Activated gamma-delta T cell treated with Interleukin-2 at 50 U/mL for 16 hours (primary cell): ENCODE measurements around the gene BLNK.

Source experiments
- DNase-seq: peaks from one replicate; pipeline ENCODE4 v3.0.0-alpha.2; 2020

Gene BLNK

GRCh38 chr10:96287392-96288105, 16.2 kb upstream of the BLNK start:
- DNase-seq: no peak

- DNase-seq: no peak
Measured at GRCh38 chr10:96285331-96285752, 14.0 kb upstream of the BLNK start.

GRCh38 chr10:96283756-96284155, 12.4 kb upstream of the BLNK start:
- DNase-seq: no peak

- no peak for DNase-seq
Measured at GRCh38 chr10:96283351-96283750, 12.0 kb upstream of the BLNK start.

- no peak for DNase-seq
Measured at GRCh38 chr10:96281444-96282029, 10.2 kb upstream of the BLNK start.

- no peak for DNase-seq
Measured at GRCh38 chr10:96280859-96281258, 9.5 kb upstream of the BLNK start.

- no peak for DNase-seq
Measured at GRCh38 chr10:96279191-96279641, 7.8 kb upstream of the BLNK start.

GRCh38 chr10:96276831-96277230, 5.5 kb upstream of the BLNK start:
- DNase-seq: no peak

- DNase-seq: no peak
Measured at GRCh38 chr10:96276426-96276825, 5.1 kb upstream of the BLNK start.

- no peak for DNase-seq
Measured at GRCh38 chr10:96275685-96276418, 4.5 kb upstream of the BLNK start.

GRCh38 chr10:96272316-96273280, 1.2 kb upstream of the BLNK start:
- DNase-seq: no peak

GRCh38 chr10:96270571-96270970, 798 bp downstream of the BLNK start:
- DNase-seq: no peak

GRCh38 chr10:96269438-96270300, 1.7 kb downstream of the BLNK start:
- no peak for DNase-seq

GRCh38 chr10:96268341-96268909, 2.9 kb downstream of the BLNK start:
- DNase-seq: no peak

GRCh38 chr10:96267234-96267705, 4.1 kb downstream of the BLNK start:
- DNase-seq: no peak

- DNase-seq: no peak
Measured at GRCh38 chr10:96266118-96266770, 5.1 kb downstream of the BLNK start.

- no peak for DNase-seq
Measured at GRCh38 chr10:96264938-96265337, 6.4 kb downstream of the BLNK start.

- DNase-seq: no peak
Measured at GRCh38 chr10:96263669-96264068, 7.7 kb downstream of the BLNK start.

- DNase-seq: no peak
Measured at GRCh38 chr10:96263176-96263575, 8.2 kb downstream of the BLNK start.

- DNase-seq: no peak
Measured at GRCh38 chr10:96261930-96262329, 9.4 kb downstream of the BLNK start.

- DNase-seq: no peak
Measured at GRCh38 chr10:96261132-96261531, 10.2 kb downstream of the BLNK start.
